HCT116 (cell line): Measurements from ENCODE around the gene TAGLN. TPM values are rescaled to one million over a fixed set of nuclear protein-coding genes. Genes with fewer than 3 reads are reported as not detected.

Source experiments
- ATAC-seq: fragments of 200-7000 bp; cut with Tn5 transposase; 2 replicates; pipeline ENCODE4 v1.9.1; 2020; ENCODE audit warnings: mild to moderate bottlenecking, moderate library complexity
- BruUV-seq: library from RNA; stranded (reverse); fragments of 400-500 nt; replicated peaks from 2 replicates; lab custom pipeline; 2021; lab: Mats Ljungman, UMichigan
- CTCF ChIA-PET: fragments of 300-600 bp; sonication (Branson Sonifier 250); formaldehyde crosslinking; loops from one replicate; lab custom pipeline; 2021; ENCODE audit warnings: antibody characterized with exemption; lab: Charles Lee
- POLR2A ChIA-PET: fragments of 300-600, 350-600 bp; sonication (Branson Sonifier 250); formaldehyde crosslinking; loops from one replicate; lab custom pipeline; 2021; ENCODE audit warnings: antibody characterized with exemption; lab: Charles Lee
- RAD21 ChIA-PET, 2 experiments: fragments of 300-600 bp; sonication (Branson Sonifier 250); formaldehyde crosslinking; loops; one replicate each; lab custom pipeline; 2023; ENCODE audit warnings: low total read pairs in 2 of 2; ENCODE audit not compliant: uncharacterized antibody in 2 of 2, unreplicated experiment in 2 of 2, low non-redundant PET in 1 of 2; lab: Charles Lee
- DNase-seq: peaks from one replicate; pipeline ENCODE4 v3.0.0-alpha.2; 2010; ENCODE audit warnings: low read depth, low spot score
- H2AFZ ChIP-seq: fragments of 200-600 bp; shearing (Covaris generic), sonication (generic); 2 replicates; pipeline ENCODE4 v1.6.1; 2017; ENCODE audit warnings: low read depth, mixed run types, mixed read lengths, antibody characterized with exemption, low read length; ENCODE audit not compliant: poor library complexity, severe bottlenecking
- H3K27ac ChIP-seq: 2 replicates; pipeline ENCODE4 v1.5.1; 2012; ENCODE audit warnings: low read depth, low read length
- H3K27me3 ChIP-seq: fragments of 200-600 bp; sonication (generic); 2 replicates; pipeline ENCODE4 v1.6.1; 2016; ENCODE audit warnings: mixed run types, low read length, mixed read lengths; ENCODE audit not compliant: insufficient read depth
- H3K36me3 ChIP-seq, 2 experiments: fragments of 200-500 bp in 1 of 2; fragments of 200-600 bp in 1 of 2; sonication (Bioruptor generic) in 1 of 2; sonication (generic) in 1 of 2; 2 replicates each; pipeline versions ENCODE4 v1.5.1 to v1.6.1; 2014 to 2016; ENCODE audit warnings: low read length in 2 of 2, inconsistent platforms in 1 of 2, mixed read lengths in 1 of 2, mixed run types in 1 of 2; ENCODE audit not compliant: insufficient read depth in 2 of 2, control insufficient read depth in 1 of 2
- H3K4me1 ChIP-seq, 2 experiments: fragments of 200-600 bp in 1 of 2; sonication (generic) in 1 of 2; 2 replicates each; pipeline versions ENCODE4 v1.5.1 to v1.6.1; 2012 to 2017; ENCODE audit warnings: low read length in 2 of 2, inconsistent platforms in 1 of 2, mild to moderate bottlenecking in 1 of 2, mixed read lengths in 1 of 2, mixed run types in 1 of 2, moderate library complexity in 1 of 2; ENCODE audit not compliant: insufficient read depth in 2 of 2, control insufficient read depth in 1 of 2
- H3K4me2 ChIP-seq: fragments of 200-600 bp; sonication (generic); 2 replicates; pipeline ENCODE4 v1.6.1; 2017; ENCODE audit warnings: mixed run types, low read length, mixed read lengths
- H3K4me3 ChIP-seq, 2 experiments: fragments of 200-600 bp in 1 of 2; sonication (generic) in 1 of 2; replicated peaks in 1 of 2; 2 replicates each; pipeline ENCODE4 v1.5.1; 2011 to 2016; ENCODE audit warnings: low read length in 2 of 2, control low read depth in 1 of 2, low read depth in 1 of 2, mild to moderate bottlenecking in 1 of 2, mixed read lengths in 1 of 2, mixed run types in 1 of 2
- H3K79me2 ChIP-seq: fragments of 200-600 bp; sonication (generic); 2 replicates; pipeline ENCODE4 v1.6.1; 2017; ENCODE audit warnings: mild to moderate bottlenecking, mixed run types, low read length, moderate library complexity, mixed read lengths; ENCODE audit not compliant: insufficient read depth
- H3K9ac ChIP-seq: fragments of 200-600 bp; sonication (generic); 2 replicates; pipeline ENCODE4 v1.6.1; 2016; ENCODE audit warnings: low read length, mixed read lengths
- H3K9me2 ChIP-seq: fragments of 200-600 bp; sonication (generic), shearing (Covaris generic); 2 replicates; pipeline ENCODE4 v1.6.1; 2017; ENCODE audit warnings: mixed run types, mild to moderate bottlenecking, moderate library complexity; ENCODE audit not compliant: insufficient read depth
- H3K9me3 ChIP-seq, 2 experiments: fragments of 200-500 bp in 1 of 2; fragments of 200-600 bp in 1 of 2; sonication (Bioruptor generic) in 1 of 2; sonication (generic) in 1 of 2; 2 replicates each; pipeline ENCODE4 v1.6.1; 2014 to 2017; ENCODE audit warnings: low read length in 2 of 2, mixed read lengths in 2 of 2, inconsistent platforms in 1 of 2, low read depth in 1 of 2, mild to moderate bottlenecking in 1 of 2, mixed run types in 1 of 2, moderate library complexity in 1 of 2; ENCODE audit not compliant: control insufficient read depth in 1 of 2, insufficient read depth in 1 of 2
- H4K20me1 ChIP-seq: fragments of 200-600 bp; sonication (generic), shearing (Covaris generic); 2 replicates; pipeline ENCODE4 v1.6.1; 2017; ENCODE audit warnings: mixed run types, mild to moderate bottlenecking, moderate library complexity; ENCODE audit not compliant: insufficient read depth
- CBX3 ChIP-seq: IDR thresholded peaks from 2 replicates; pipeline ENCODE4 v1.6.1; 2012; ENCODE audit warnings: low read depth
- CEBPB ChIP-seq: IDR thresholded peaks from 2 replicates; pipeline ENCODE4 v1.6.1; 2012; ENCODE audit warnings: low read depth
- EGR1 ChIP-seq: IDR thresholded peaks from 2 replicates; pipeline ENCODE4 v1.6.1; 2012; ENCODE audit warnings: low read depth
- EZH2phosphoT487 ChIP-seq: fragments of 200-600 bp; IDR thresholded peaks from 2 replicates; pipeline ENCODE4 v1.6.1; 2018; ENCODE audit warnings: antibody characterized with exemption, borderline replicate concordance
- FOSL1 ChIP-seq: IDR thresholded peaks from 2 replicates; pipeline ENCODE4 v1.6.1; 2012; ENCODE audit warnings: low read depth
- POLR2A ChIP-seq: IDR thresholded peaks from 2 replicates; pipeline ENCODE4 v1.7.0; 2011; ENCODE audit warnings: borderline replicate concordance; ENCODE audit not compliant: insufficient read depth, insufficient read length; ENCODE audit errors: extremely low read depth
- POLR2AphosphoS5 ChIP-seq: IDR thresholded peaks from 2 replicates; pipeline ENCODE4 v1.6.1; 2011; ENCODE audit warnings: mild to moderate bottlenecking, low read depth, low read length, moderate library complexity
- RAD21 ChIP-seq: IDR thresholded peaks from 2 replicates; pipeline ENCODE4 v1.6.1; 2012; ENCODE audit warnings: low read depth, mild to moderate bottlenecking
- REST ChIP-seq: IDR thresholded peaks from 2 replicates; pipeline ENCODE4 v1.6.1; 2012; ENCODE audit warnings: low read depth
- SRF ChIP-seq: IDR thresholded peaks from 2 replicates; pipeline ENCODE4 v1.6.1; 2012; ENCODE audit warnings: low read depth
- ZBTB33 ChIP-seq: IDR thresholded peaks from 2 replicates; pipeline ENCODE4 v1.6.1; 2011; ENCODE audit warnings: mild to moderate bottlenecking, low read length, moderate library complexity; ENCODE audit not compliant: insufficient replicate concordance; ENCODE audit errors: extremely low read depth
- intact Hi-C: fragments of 100-400 bp; cut with micrococcal nuclease; formaldehyde crosslinking; loops from 2 replicates; pipeline ENCODE4 v1.10.0; 2022
- total RNA-seq: library from RNA; stranded (reverse); gene quantifications from one replicate; pipeline ENCODE4 v1.2.1, GENCODE V29; 2021; ENCODE audit not compliant: unreplicated experiment

Gene TAGLN
- total RNA-seq, 1 experiment from 2014 or later = 10.0 TPM

- H3K27me3 ChIP-seq = no peaks in the 10 kb centered on the region
- intact Hi-C loops = no loop called here
- no peak overlapping the region for H3K4me3 ChIP-seq
- no peaks in the 10 kb centered on the region for H3K9me3 ChIP-seq
- POLR2A ChIA-PET = no interaction called here
- no peak overlapping the region for H2AFZ ChIP-seq
- DNase-seq (no peak), ATAC-seq (no peak)
- no peak overlapping the region for H3K27ac ChIP-seq
- BruUV-seq = no TSS peak
- peaks cover 0 to under 1% of the 10 kb centered on the region in 2 experiments; a peak in 1 of 4 replicates for H3K4me1 ChIP-seq
- RAD21 ChIA-PET = no interaction called here
- no peaks in the 10 kb centered on the region for H3K9me2 ChIP-seq
- H3K36me3 ChIP-seq = peaks cover 3 to 7% of the 10 kb centered on the region in 2 experiments; a peak in 1 of 4 replicates
- H3K4me2 ChIP-seq = no peak overlapping the region
- no peak overlapping the region for H3K9ac ChIP-seq
- H3K79me2 ChIP-seq = no peaks in the 10 kb centered on the region
- CTCF ChIA-PET = interaction anchor here (0.6 kb wide), 1 partner anchor 53 kb away, joined by 4 read pairs; no protein-coding TSS in a partner anchor
- TF ChIP-seq POLR2A = no peak
- no peak for TF ChIP-seq EGR1
- TF ChIP-seq RAD21 = no peak
- no peak for TF ChIP-seq CBX3
- TF ChIP-seq CEBPB = no peak
- no peak for TF ChIP-seq FOSL1
- no peak for TF ChIP-seq EZH2phosphoT487
- TF ChIP-seq POLR2AphosphoS5 = no peak
- TF ChIP-seq SRF = no peak
- no peak for TF ChIP-seq REST
- no peak for TF ChIP-seq ZBTB33
- H4K20me1 ChIP-seq = no peaks in the 10 kb centered on the region
These were observed 6.7 kb upstream of the TAGLN start for GRCh38 chr11:117192401-117192875.
